Panc1 (cell line): ENCODE data around the gene THAP8. TPM values are rescaled to one million over a fixed set of nuclear protein-coding genes. Genes with fewer than 3 reads are reported as not detected.

ENCODE experiments used
- ATAC-seq: fragments of 200-7000 bp; cut with Tn5 transposase; 2 replicates; pipeline ENCODE4 v1.9.1; 2020; ENCODE audit warnings: mild to moderate bottlenecking, moderate library complexity
- BruUV-seq: library from RNA; stranded (reverse); fragments of 400-500 nt; replicated peaks from 2 replicates; lab custom pipeline; 2021; lab: Mats Ljungman, UMichigan
- CTCF ChIA-PET: fragments of 300-600 bp; sonication (Branson Sonifier 250); formaldehyde crosslinking; loops from one replicate; lab custom pipeline; 2022; ENCODE audit warnings: antibody characterized with exemption; lab: Charles Lee
- POLR2A ChIA-PET: fragments of 300-600 bp; sonication (Branson Sonifier 250); formaldehyde crosslinking; loops from one replicate; lab custom pipeline; 2022; ENCODE audit warnings: antibody characterized with exemption; lab: Charles Lee
- DNase-seq: peaks from one replicate; pipeline ENCODE4 v3.0.0-alpha.2; 2010; ENCODE audit warnings: low read depth, low spot score
- H3K27ac ChIP-seq: 2 replicates; pipeline ENCODE4 v1.5.1; 2011; ENCODE audit warnings: mild to moderate bottlenecking, low read length, inconsistent platforms
- H3K27me3 ChIP-seq: fragments of 200-500 bp; sonication (Bioruptor generic); 2 replicates; pipeline ENCODE4 v1.6.0; 2014; ENCODE audit warnings: low read length, inconsistent platforms; ENCODE audit not compliant: control insufficient read depth, insufficient read depth
- H3K36me3 ChIP-seq: fragments of 200-500 bp; sonication (Bioruptor generic); 2 replicates; pipeline ENCODE4 v1.5.1; 2014; ENCODE audit warnings: inconsistent platforms, mild to moderate bottlenecking, low read length, moderate library complexity; ENCODE audit not compliant: control insufficient read depth, insufficient read depth
- H3K4me1 ChIP-seq: 2 replicates; pipeline ENCODE4 v1.5.1; 2011; ENCODE audit warnings: inconsistent platforms, mild to moderate bottlenecking, low read length, moderate library complexity; ENCODE audit not compliant: control insufficient read depth, insufficient read depth
- H3K4me3 ChIP-seq, 2 experiments: 2 replicates each; pipeline ENCODE4 v1.5.1; 2011 to 2012; ENCODE audit warnings: low read depth in 2 of 2, low read length in 2 of 2, mild to moderate bottlenecking in 2 of 2, inconsistent platforms in 1 of 2, moderate library complexity in 1 of 2
- H3K9me3 ChIP-seq: fragments of 200-500 bp; sonication (Bioruptor generic); 2 replicates; pipeline ENCODE4 v1.5.1; 2014; ENCODE audit warnings: low read depth, mild to moderate bottlenecking, inconsistent platforms, low read length, moderate library complexity; ENCODE audit not compliant: control insufficient read depth, insufficient read depth
- POLR2AphosphoS5 ChIP-seq: IDR thresholded peaks from 2 replicates; pipeline ENCODE4 v1.6.1; 2012; ENCODE audit warnings: mild to moderate bottlenecking, low read depth, low read length, moderate library complexity
- SIN3A ChIP-seq: IDR thresholded peaks from 2 replicates; pipeline ENCODE4 v1.6.1; 2012; ENCODE audit warnings: low read depth, mild to moderate bottlenecking, low read length, moderate library complexity, borderline replicate concordance; ENCODE audit not compliant: insufficient read depth
- TCF7L2 ChIP-seq: IDR thresholded peaks from 2 replicates; pipeline ENCODE4 v1.6.1; 2011; ENCODE audit warnings: mild to moderate bottlenecking, low read depth, low read length, inconsistent platforms
- in situ Hi-C: cut with HindIII; loops from 2 replicates; pipeline ENCODE4 v1.10.0; 2016; ENCODE audit warnings: low sequenced_read_pairs, low pct_unique_long_range_greater_than_20kb
- intact Hi-C: fragments of 100-400 bp; cut with micrococcal nuclease; formaldehyde crosslinking; loops from one replicate; pipeline ENCODE4 v1.10.0; 2022; ENCODE audit not compliant: unreplicated experiment
- total RNA-seq: library from RNA; stranded (reverse); gene quantifications from one replicate; pipeline ENCODE4 v1.2.1, GENCODE V29; 2021; ENCODE audit not compliant: unreplicated experiment
- TF ChIP-seq, protein P1 (sequence below): fragments of 450-650 bp; IDR thresholded peaks from 2 replicates; pipeline ENCODE4 v1.5.1; 2017; ENCODE audit warnings: mild to moderate bottlenecking
- TF ChIP-seq, protein P2 (sequence below), 2 experiments: IDR thresholded peaks; 2 replicates each; pipeline ENCODE4 v1.6.1; 2011 to 2012; ENCODE audit warnings: low read depth in 2 of 2, control low read depth in 1 of 2, low read length in 1 of 2, mild to moderate bottlenecking in 1 of 2, moderate library complexity in 1 of 2; ENCODE audit not compliant: insufficient read depth in 1 of 2

Gene THAP8
- total RNA-seq, 1 experiment from 2014 or later: 9.6 TPM

DNA sequence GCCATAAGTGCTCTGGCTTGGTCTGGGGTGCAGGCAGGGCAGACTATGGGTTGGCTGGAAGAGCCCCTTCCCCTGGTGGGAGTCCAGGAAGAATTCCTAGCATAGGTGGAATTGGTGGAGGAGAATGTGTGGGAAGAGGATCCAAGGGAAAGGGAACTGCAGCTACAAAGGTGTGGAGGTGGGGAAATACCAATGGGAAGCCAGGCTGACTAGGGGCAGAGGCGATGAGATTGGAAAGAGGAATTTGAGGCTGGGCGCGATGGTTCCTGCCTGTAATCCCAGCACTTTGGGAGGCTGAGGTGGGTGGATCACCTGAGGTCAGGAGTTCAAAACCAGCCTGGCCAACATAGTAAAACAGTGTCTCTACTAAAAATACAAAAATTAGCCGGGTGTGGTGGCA, 63.9 kb downstream of the THAP8 start:
- TF ChIP-seq TCF7L2 (no peak), SIN3A (no peak), POLR2AphosphoS5 (no peak)
- TF ChIP-seq, protein P1, sequence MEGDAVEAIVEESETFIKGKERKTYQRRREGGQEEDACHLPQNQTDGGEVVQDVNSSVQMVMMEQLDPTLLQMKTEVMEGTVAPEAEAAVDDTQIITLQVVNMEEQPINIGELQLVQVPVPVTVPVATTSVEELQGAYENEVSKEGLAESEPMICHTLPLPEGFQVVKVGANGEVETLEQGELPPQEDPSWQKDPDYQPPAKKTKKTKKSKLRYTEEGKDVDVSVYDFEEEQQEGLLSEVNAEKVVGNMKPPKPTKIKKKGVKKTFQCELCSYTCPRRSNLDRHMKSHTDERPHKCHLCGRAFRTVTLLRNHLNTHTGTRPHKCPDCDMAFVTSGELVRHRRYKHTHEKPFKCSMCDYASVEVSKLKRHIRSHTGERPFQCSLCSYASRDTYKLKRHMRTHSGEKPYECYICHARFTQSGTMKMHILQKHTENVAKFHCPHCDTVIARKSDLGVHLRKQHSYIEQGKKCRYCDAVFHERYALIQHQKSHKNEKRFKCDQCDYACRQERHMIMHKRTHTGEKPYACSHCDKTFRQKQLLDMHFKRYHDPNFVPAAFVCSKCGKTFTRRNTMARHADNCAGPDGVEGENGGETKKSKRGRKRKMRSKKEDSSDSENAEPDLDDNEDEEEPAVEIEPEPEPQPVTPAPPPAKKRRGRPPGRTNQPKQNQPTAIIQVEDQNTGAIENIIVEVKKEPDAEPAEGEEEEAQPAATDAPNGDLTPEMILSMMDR: no peak
- TF ChIP-seq, protein P2, sequence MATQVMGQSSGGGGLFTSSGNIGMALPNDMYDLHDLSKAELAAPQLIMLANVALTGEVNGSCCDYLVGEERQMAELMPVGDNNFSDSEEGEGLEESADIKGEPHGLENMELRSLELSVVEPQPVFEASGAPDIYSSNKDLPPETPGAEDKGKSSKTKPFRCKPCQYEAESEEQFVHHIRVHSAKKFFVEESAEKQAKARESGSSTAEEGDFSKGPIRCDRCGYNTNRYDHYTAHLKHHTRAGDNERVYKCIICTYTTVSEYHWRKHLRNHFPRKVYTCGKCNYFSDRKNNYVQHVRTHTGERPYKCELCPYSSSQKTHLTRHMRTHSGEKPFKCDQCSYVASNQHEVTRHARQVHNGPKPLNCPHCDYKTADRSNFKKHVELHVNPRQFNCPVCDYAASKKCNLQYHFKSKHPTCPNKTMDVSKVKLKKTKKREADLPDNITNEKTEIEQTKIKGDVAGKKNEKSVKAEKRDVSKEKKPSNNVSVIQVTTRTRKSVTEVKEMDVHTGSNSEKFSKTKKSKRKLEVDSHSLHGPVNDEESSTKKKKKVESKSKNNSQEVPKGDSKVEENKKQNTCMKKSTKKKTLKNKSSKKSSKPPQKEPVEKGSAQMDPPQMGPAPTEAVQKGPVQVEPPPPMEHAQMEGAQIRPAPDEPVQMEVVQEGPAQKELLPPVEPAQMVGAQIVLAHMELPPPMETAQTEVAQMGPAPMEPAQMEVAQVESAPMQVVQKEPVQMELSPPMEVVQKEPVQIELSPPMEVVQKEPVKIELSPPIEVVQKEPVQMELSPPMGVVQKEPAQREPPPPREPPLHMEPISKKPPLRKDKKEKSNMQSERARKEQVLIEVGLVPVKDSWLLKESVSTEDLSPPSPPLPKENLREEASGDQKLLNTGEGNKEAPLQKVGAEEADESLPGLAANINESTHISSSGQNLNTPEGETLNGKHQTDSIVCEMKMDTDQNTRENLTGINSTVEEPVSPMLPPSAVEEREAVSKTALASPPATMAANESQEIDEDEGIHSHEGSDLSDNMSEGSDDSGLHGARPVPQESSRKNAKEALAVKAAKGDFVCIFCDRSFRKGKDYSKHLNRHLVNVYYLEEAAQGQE (IDR thresholded peaks at IDR 0.05; ENCODE audit: insufficient read depth in 1 of 2, low read depth in 2 of 2, low read length in 1 of 2): no peak
- Histone ChIP-seq H3K4me3 (no peak overlapping the region), H3K9me3 (no peaks in the 10 kb centered on the region), H3K4me1 (peaks cover 4% of the 10 kb centered on the region), H3K27ac (no peak overlapping the region), H3K27me3 (no peaks in the 10 kb centered on the region), H3K36me3 (no peaks in the 10 kb centered on the region)
- ChIA-PET POLR2A (no interaction called here), CTCF (no interaction called here)
- no TSS peak for BruUV-seq
- intact Hi-C loops (no loop called here), in situ Hi-C loops (no loop called here)
- no peak for DNase-seq
- ATAC-seq: no peak

DNA sequence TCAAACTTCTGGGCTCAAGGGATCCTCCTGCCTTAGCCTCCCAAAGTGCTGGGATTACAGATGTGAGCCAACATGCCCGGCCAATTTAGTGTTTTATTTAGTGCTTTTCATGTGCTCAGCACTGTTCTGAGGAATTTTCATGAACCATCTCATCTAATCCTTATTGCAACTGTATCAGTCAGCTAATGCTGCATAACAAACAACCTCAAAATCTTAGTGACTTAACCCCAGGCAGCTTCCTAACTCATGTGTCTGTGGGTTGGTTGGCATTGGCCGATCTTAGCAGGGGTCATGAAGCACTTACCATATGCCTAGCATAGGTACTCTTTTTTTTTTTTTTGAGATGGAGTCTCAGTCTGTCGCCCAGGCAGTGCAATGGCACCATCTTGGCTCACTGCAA, 65.3 kb downstream of the THAP8 start:
- no peak overlapping the region for H3K27ac ChIP-seq
- no peaks in the 10 kb centered on the region for H3K9me3 ChIP-seq
- ATAC-seq (no peak), DNase-seq (no peak)
- intact Hi-C loops (no loop called here), in situ Hi-C loops (no loop called here)
- POLR2A ChIA-PET: no interaction called here
- no peak for TF ChIP-seq POLR2AphosphoS5
- no peak for TF ChIP-seq TCF7L2
- TF ChIP-seq, protein P1: no peak
- TF ChIP-seq SIN3A: no peak
- TF ChIP-seq, protein P2 (IDR thresholded peaks at IDR 0.05; ENCODE audit: insufficient read depth in 1 of 2, low read depth in 2 of 2, low read length in 1 of 2): no peak
- no peaks in the 10 kb centered on the region for H3K36me3 ChIP-seq
- no TSS peak for BruUV-seq
- no peak overlapping the region for H3K4me3 ChIP-seq
- no peaks in the 10 kb centered on the region for H3K27me3 ChIP-seq
- H3K4me1 ChIP-seq: no peaks in the 10 kb centered on the region
- CTCF ChIA-PET: no interaction called here
